ENCODE measurements around the gene IRX6. TPM values are rescaled to one million over a fixed set of nuclear protein-coding genes. Genes with fewer than 3 reads are reported as not detected.

Gene IRX6
- total RNA-seq, 1 experiment from 2014 or later: not detected

DNA sequence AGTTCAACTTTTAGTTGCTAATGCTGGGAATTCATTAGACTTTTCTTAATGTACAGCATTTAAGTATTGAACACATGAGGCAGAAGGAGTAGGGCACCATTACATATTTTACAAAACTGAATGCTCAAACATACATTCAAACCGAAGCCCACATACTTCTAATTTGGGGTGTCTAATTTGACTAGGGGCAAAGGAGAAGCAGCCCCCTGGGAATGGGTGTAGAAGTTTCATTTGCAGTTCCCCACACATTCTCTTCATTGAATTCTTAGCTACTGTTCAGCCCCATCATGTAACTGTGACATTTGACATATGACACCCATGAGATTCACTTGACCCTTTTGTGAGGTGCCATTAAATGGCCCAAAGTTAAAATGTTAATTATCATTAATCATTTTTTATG lies 16.4 kb downstream of the IRX6 start:
- no CpG with 5 or more reads among the region's 1 CpG for WGBS (ENCODE audit: extremely low coverage, insufficient read length, low lambda C conversion rate)
- H3K27me3 ChIP-seq (ENCODE audit: insufficient read depth, low read length): peaks cover 3% of the 10 kb centered on the region; the same call in 1 of the 2 replicates

More for the DNA sequence above, 16.4 kb downstream of the IRX6 start:
- Histone ChIP-seq H4K20me1 (ENCODE audit: control insufficient read depth, insufficient read depth, insufficient read length) (no peaks in the 10 kb centered on the region), H3K27ac (ENCODE audit: insufficient read length, low read depth, low read length) (no peak overlapping the region), H3T11ph (ENCODE audit: low read length) (no peak overlapping the region), H4K91ac (ENCODE audit: insufficient read length, low read depth, low read length) (no peak overlapping the region), H3K9ac (ENCODE audit: extremely low read depth, insufficient read length, low read length) (no peak overlapping the region), H2BK120ac (ENCODE audit: low read depth, low read length, poor library complexity, severe bottlenecking) (no peak overlapping the region), H2BK15ac (ENCODE audit: low read depth, low read length) (no peak overlapping the region), H3K23ac (ENCODE audit: insufficient read length, low read depth, low read length) (no peak overlapping the region), H2AFZ (ENCODE audit: low read length) (no peak overlapping the region), H2BK12ac (ENCODE audit: insufficient read length, low read depth, low read length) (no peak overlapping the region), H3K23me2 (ENCODE audit: insufficient read length, low read depth, low read length, poor library complexity, severe bottlenecking) (no peaks in the 10 kb centered on the region), H3K4ac (ENCODE audit: low read depth, low read length) (no peak overlapping the region), H2AK5ac (ENCODE audit: insufficient read length, low read length) (no peak overlapping the region), H3K9me3 (ENCODE audit: control insufficient read depth, low read depth, low read length) (no peaks in the 10 kb centered on the region), H2BK5ac (ENCODE audit: insufficient read length, low read length) (no peak overlapping the region), H3K4me1 (ENCODE audit: insufficient read depth, low read length) (no peaks in the 10 kb centered on the region), H2BK20ac (ENCODE audit: low read depth, low read length, poor library complexity, severe bottlenecking) (no peak overlapping the region), H3K18ac (ENCODE audit: insufficient read length, low read depth, low read length) (no peak overlapping the region), H3K79me2 (ENCODE audit: insufficient read depth, low read length) (0 out of 2 replicates have a peak, but pooled peaks cover 1% of the 10 kb centered on the region), H3K79me1 (ENCODE audit: insufficient read depth, low read depth, low read length, poor library complexity, severe bottlenecking) (no peaks in the 10 kb centered on the region), H4K5ac (ENCODE audit: insufficient read length, low read depth, low read length) (no peak overlapping the region), H3K4me2 (ENCODE audit: insufficient read depth, insufficient read length, low read length) (no peak overlapping the region), H3K14ac (ENCODE audit: insufficient read depth, low read length) (no peak overlapping the region), H3K56ac (ENCODE audit: insufficient read length, low read depth, low read length) (no peak overlapping the region), H4K8ac (replicated peaks; ENCODE audit: insufficient read length, low read depth, low read length) (no peak overlapping the region)
- Mint-ChIP-seq H3K27me3 (ENCODE audit: low read depth) (peaks cover 80% of the 10 kb centered on the region), H3K4me1 (no peaks in the 10 kb centered on the region; a peak in 1 of 4 replicates), H3K4me3 (no peak overlapping the region), H3K36me3 (ENCODE audit: insufficient read depth in 1 of 3, low read depth in 3 of 3) (no peaks in the 10 kb centered on the region), H3K9me3 (no peaks in the 10 kb centered on the region), H3K27ac (no peak overlapping the region)
- DNase-seq: no peak
- TF ChIP-seq CTCF (conservative IDR thresholded peaks at IDR 0.05): no peak
